Superior temporal gyrus (tissue), 1 donor: ENCODE data around the gene BBS9.
A peak's percentile ranks its signal among the peaks of the same experiment; 100 is the strongest.
"Not testable (repeated sequence)": the region's sequence is repeated elsewhere in the genome, so short reads cannot be mapped to it uniquely, and the experiment has no call there.

ENCODE experiments used
- DNase-seq: peaks from one replicate; pipeline ENCODE4 v3.0.0-alpha.2; 2016; ENCODE audit errors: extremely low spot score

Gene BBS9

DNA sequence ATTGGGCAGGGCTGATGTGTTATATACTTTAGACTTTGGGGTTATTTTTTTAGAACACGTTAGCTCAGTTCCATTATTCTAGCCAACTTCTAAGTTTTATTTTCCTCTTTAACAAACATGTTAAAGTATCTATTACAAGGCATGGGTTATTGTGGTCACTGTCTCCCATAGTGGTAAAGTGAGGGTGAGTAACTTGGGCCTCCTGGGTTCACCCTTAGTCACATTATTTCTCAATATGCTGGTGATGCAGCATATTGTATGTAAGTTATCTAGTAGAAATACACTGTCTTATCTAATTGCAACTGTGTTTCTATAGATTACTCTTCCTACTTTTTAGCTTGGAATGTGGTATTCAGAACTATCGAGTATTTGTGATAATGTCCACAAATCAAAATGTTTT lies 65.9 kb downstream of the BBS9 start:
- no peak for DNase-seq

DNA sequence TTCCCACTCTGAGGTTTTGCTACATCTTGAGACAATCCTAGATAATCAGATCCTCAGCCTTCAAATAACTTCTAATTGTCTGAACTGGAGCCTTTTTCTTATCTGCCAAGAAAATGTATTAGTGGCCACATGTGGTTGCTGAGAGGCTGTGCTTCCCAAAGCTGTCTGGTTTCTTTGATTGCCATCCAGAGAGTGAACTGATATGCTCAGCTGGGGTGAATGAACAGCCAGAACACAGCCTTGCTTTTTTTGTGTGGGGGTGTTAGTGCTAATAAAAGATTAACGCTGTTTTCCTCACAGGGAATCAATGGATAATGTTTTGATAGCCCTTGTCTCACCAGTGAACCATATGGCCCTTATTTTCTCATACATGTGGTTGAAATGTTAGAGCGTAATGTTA lies 66.9 kb downstream of the BBS9 start:
- DNase-seq, result no peak

DNA sequence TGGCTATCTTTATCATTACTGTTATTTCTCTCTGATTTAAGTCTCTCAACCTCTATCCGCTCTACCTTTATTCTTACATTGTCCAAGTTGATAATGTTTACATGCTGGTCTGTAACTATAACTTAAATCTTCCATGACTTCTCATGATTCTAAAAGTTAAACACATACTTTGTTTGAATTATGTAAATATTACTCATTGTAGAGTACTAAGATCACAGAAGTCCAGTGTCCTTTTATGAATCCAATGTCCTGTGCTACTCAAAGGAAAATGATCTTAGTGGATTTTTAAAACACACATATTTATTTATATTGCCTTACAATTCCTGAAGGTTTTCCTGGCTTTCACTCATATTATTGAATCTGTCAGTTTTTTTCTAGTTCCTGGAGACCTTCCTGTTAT lies 70.9 kb downstream of the BBS9 start:
- no peak for DNase-seq

DNA sequence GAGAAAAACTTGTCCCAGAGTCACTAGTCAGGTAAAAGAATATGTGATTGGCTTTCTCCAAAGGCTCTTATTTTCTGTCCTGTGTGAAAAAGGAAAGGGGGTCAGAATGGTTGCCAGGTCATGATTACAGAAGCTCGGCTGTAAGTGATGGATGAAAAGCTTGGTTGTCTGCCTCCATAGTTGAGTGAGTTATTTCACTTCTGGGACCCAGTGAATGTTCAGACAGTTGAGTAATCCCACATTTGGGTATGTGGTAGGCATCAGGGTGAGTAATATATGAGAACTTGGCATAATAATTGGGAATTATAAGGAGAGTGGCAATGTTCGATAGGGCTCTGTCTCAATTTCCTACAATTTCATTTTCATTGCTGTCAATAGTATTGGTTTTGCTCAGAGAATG lies 72.5 kb downstream of the BBS9 start:
- DNase-seq, result no peak

DNA sequence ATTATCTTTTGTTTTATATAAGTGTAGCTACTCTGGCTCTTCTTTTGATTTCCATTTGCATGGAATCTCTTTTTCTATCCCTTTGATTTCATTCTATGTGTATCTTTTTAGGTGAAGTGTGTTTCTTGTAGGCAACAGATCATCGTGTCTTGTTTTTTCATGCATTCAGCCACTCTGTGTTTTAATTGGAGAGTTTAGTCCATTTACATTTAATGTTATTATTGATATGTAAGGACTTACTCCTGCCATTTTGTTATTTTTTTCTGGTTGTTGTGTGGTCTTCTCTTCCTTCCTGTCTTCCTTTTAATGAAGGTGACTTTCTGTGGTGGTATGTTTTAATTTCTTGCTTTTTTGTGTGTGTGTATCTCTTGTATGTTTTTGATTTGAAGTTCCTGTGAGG lies 81.6 kb downstream of the BBS9 start:
- no peak for DNase-seq

DNA sequence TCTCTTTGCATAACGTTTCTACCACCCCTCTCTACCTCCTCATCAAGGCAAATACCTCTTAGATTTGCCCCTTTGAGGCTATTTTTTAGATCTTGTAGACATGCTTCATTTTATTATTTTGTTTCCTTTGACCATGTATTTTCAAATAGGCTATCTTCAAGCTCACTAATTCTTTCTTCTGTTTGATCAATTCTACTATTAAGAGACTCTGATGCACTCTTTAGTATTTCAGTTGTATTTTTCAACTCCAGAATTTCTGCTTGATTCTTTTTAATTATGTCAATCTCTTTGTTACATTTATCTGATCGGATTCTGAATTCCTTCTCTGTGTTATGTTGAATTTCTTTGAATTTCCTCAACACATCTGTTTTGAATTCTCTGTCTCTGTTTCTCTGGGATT lies 82.8 kb downstream of the BBS9 start:
- DNase-seq, result no peak

DNA sequence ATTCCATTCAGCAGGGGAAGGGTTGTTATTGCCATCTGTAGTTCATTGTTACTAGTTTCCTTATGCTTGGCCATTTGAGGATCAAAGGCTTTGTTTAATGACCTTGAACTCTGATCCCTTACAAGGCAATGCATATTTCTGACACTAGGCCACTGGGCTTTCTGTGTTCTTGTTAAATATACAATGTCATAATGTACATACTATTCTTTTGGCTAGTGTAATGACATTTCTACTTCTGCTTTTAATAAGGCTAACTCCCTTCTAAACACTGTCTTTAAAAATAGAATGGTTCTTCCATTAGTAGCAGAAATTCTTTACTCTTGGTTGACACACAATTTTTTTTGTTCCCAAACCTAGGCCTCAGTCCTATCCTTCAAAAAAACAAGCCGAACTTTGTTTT lies 86.6 kb downstream of the BBS9 start:
- no peak for DNase-seq

DNA sequence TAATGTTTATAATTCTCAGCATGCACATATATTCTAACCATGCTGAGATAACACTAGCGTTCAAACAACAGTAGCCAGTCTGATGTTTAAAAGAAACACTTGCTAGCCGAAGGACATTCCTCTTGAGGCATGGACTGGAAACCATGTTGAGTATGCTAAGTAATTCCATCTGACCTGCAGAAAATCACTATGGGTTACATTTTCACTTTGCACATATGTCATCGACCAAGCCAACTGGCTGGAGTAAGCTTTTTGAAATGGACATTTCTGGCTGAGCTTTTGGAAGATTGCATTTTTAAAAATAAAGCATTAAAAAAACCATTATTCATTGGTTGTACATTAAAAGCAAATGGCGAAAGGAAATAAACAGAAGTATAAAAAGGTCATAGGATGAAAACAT lies 88.2 kb downstream of the BBS9 start:
- DNase-seq, result no peak

DNA sequence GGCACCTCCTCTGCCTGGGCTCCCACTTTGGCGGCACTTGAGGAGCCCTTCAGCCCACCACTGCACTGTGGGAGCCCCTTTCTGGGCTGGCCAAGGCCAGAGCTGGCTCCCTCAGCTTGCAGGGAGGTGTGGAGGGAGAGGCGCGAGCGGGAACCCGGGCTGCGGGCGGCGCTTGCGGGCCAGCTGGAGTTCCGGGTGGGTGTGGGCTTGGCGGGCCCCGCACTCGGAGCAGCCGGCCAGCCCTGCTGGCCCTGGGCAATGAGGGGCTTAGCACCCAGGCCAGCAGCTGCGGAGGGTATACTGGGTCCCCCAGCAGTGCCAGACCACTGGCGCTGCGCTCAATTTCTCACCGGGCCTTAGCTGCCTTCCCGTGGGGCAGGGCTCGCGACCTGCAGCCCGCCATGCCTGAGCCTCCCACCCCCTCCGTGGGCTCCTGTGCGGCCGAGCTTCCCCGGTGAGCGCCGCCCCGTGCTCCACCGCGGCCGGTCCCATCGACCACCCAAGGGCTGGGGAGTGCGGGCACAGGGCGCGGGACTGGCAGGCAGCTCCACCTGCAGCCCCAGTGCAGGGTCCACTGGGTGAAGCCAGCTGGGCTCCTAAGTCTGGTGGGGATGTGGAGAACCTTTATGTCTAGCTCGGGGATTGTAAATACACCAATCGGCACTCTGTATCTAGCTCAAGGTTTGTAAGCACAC lies 89.6 kb downstream of the BBS9 start:
- DNase-seq, result not testable (repeated sequence)

DNA sequence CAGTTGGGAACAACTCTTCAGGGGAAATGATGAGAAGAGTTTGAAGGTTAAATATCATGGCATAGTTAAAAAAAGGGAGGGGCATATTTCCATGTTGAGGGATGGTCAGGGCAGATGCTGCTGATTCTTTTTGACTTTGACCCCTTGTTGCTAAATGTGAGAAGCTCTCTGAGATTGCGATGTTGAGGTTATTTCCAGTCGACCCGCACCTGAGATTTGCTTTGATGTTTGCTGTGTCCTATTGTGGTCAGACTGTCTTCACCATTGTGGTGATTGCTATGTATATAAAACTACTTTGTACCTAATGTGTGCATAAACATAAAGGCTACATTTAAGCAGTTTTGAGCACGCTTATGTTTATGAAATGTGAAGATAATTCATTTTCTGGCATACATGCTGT lies 90.9 kb downstream of the BBS9 start:
- DNase-seq, result no peak

DNA sequence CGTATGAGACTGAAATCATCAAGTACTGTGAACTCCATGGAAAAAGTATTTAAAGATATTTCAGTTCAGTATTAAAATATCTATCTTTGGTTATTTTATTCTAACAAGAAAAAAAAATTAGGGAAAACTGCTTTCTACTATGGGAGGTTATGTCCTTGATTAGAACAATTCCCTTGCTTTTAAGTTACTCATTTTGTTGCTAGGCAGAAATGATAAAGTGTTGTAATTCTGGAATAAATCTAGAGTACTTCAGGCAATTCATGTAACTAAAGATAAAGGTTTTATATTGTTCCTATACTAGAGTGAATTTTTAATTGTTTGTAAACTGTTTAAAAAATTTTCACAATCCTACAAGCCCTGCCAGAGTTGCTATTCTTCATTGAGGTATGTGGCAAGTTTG lies 92.0 kb downstream of the BBS9 start:
- DNase-seq, result no peak

DNA sequence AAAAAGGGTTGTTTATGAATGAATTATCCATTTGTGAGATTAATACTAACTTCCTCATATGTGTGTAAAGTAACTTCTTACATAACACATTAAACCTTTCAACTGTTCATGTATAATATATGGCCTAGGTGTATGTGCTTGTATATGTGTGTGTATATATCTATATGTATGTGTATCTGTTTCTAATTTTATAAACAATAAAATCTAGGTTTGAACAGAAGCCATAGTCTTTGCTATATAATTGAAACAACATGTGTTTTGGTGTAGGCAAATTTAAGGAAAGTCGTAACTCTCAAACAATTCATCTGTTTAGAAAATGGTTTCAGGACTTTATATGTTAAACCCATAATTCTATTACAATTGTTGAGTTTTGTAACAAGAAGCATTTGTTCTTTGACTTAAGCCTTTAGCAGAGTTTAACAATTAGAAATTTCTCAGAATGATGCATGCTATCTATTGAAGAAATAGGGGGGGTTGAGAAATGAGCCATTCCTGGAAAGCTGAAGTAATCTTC lies 103.3 kb downstream of the BBS9 start:
- no peak for DNase-seq

DNA sequence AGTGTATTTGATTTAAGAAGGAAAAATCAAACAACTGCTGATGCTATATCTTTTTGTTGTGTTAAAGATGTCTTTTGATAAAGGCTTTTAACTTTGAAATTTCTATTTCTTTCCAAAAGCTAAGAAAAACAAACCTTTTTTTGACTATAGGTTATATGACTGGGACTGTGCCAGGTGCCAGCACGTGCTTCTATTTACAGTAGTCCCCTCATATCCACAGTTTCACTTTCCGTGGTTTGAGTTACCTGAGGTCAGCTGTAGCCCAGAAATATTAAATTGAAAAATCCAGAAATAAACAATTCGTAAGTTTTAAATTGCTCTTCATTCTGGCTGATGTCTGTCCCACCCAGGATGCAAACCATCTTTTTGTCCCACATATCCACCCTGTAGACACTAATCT lies 104.3 kb downstream of the BBS9 start:
- no peak for DNase-seq

DNA sequence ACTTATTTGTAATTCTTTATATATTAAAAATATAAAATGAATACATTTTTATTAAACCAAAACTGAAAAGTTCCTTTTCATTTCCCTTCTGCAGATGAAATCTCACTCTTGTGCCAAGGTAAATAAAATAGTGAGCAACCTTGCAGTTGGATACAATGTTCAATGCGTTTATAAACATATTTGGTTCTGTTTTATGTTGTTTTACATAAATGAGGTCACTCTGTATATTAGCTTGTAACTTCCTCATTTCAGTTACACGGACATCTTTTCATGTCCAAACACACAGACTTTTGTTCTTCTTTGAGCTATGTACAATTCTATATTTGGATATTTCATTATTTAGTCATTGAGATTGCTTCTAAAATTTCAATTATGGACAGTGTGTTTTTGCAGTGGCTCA lies 107.7 kb downstream of the BBS9 start:
- no peak for DNase-seq

DNA sequence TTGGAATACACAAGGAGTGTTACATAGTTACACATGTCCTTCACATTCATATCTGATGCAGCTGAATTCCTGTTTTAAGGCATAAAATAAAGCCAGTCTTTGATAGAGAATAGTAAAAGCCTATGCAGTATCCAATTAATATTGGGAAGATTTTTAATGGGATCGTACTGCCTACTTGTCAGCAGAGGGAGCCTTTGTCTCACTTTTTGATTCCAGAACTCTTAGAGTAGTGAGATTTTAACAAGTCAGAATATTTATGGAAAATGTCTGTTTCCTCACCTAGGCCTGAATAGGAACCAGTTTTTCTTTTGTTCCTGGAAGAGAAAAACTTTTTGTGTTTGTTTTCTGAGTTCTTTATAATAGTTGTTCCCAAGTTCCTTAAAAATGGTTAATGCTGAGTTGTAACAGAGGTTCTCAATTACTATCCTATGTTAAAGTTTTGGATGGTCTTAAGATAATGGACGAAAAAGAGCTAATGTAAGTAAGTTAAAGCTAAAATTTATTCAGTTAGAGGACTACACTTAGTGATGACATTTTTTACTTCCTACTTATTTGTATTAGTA lies 114.0 kb downstream of the BBS9 start:
- peak; percentile 88 for DNase-seq

DNA sequence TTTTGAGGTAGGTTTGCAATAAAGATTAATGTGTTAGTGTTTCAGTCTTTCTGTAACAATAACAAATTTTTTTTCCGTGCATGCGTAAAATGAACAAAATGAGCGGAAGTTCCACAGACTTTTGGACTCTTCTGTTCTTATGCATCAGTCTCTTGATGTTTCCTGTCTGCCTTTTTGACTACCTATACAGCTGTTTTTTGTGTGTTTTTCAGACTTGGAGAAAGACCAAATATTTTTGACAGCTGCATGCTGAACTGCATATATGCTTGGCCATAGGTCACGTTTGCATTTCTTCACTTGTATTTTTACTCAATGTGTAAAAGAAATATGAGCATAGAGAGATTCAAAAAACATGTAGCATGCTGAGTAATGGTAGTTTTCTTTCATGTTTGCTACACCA lies 119.3 kb downstream of the BBS9 start:
- DNase-seq, result no peak

DNA sequence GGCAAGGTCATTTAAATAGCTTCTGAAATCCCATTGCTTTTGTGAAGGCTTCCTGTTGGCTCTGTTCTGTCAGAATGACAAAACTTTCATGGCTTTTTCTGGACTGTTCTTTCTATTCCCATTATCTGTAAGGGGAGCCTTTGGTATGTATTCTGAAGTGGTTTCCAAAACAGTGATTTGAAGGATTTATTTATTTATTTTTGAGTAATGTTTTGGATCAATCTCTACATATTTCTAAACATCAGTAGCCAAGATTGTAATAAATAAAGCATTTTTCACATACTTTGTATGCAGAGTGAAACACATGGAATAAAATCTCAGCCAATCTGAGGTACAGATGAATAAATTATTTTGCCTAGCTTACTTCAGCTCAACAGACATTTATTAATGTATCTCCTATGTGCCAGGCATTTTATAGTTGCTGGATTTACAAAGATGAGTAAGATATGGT lies 121.1 kb downstream of the BBS9 start:
- no peak for DNase-seq

DNA sequence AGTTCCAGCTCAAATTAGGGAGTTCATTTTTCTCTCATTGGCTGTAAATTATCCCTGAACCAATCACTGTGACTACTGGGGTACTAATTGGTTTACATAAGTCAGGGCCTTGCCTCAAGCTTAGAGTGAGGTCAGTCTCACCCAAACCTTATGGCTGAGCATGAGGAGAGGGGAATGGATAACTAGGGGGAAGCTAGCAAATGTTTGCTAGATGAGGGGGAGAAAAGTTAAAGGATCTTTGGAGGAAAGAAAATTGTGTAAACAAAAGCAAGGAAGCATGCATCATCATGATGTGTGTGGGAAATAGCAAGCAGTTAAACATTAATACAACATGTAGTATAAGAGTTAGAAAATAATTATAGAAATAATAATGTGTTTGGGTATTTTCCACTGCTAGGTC lies 121.9 kb downstream of the BBS9 start:
- no peak for DNase-seq

DNA sequence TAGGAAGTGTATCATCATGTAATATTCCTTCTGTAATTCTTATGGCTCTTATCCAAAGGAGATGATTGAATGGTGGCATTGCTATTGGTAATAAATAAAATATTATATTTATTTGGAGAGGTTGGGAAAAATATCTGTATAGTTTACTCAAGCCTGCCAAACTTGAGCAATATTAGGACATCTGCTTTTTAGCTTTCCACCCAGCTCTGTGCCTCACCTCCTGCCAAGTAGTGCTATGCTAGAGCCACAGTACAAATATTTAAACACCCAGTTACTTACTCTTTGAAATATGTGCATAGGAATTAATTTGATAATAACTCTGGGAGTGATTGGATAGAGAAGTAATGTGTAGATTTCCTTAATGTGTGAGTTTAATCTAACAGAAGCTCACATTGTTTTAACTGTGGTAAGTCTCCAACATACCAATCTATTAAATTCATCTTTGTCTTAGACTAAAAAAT lies 129.2 kb downstream of the BBS9 start:
- DNase-seq, result no peak

DNA sequence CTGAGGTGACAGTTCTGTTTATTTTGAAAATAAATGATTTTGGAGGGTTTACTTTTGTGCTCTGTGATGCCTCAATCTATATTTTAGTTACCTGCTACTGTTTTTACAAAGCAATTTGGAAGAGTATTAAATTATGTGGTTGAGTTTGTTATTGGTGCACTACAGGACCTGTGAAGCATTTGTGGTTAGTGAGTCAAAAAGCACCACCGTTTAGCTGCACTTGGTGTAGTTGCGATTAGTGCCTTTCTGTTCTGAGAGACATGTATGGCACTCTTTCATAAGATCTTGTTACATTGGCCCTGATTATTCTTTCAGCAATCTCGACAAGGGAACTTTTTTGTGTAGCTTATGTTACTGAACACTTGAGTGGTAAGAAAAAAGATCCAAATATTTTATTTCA lies 132.2 kb downstream of the BBS9 start:
- no peak for DNase-seq

DNA sequence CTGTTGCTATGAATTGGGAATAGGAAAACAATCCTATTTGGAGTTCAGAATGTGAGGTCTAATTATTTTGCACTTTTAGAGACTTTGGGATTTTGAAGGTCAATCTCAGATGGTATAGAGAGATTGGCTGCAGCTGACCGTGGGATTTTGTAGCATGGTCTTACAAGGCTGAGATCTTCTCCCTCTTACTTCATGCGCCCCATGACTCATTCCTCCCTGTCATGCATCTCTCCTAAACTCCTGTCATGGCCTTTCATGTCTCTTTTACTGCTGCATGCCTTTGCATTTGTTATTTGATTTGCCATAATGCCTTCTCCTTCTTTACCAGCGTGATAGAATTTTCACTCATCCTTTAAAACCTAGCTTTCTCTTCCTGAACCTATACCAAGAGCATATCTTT lies 133.1 kb downstream of the BBS9 start:
- DNase-seq, result no peak

DNA sequence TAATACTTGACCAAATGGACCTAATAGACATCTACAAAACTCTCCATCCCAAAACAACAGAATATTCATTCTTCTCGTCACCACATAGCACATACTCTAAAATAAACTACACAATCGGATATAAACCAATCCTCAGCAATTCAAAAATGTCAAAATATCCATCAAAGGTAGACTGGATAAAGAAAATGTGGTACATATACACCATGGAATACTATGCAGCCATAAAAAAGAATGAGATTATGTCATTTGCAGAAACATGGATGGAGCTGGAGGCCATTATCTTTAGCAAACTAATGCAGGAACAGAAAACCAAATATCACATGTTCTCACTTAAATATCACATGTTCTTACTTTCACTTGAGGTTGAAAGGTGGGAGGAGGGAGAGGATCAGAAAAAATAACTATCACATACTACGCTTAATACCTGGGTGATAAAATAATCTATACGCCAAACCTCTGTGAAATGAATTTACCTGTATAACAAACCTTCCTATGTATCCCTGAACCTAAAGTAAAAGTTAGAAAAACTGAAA lies 142.5 kb downstream of the BBS9 start:
- DNase-seq, result not testable (repeated sequence)

DNA sequence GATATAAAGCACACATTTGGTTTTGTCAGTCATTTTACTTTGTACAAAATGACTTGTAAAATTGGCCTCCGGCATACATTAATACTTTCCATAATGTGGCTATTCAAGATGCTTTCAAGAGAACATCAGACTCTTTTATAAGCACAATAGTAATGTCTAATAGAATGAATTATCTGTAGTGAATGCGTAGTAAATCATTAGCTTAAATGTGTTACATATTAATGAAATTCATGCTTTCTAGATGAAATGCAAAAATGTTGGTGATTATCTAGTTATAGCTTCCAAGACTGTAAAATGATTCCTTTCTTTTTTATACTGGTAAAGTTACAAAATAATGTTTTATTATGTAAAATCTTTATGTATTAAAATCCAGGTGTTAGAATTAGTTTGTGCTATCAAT lies 144.0 kb downstream of the BBS9 start:
- no peak for DNase-seq
